ENCODE data around the gene PUS3.
A peak's percentile ranks its signal among the peaks of the same experiment; 100 is the strongest.
"Not testable (repeated sequence)": the region's sequence is repeated elsewhere in the genome, so short reads cannot be mapped to it uniquely, and the experiment has no call there.

The PUS3 gene

GRCh38 chr11:125914601-125915000, 11.6 kb upstream of the PUS3 start:
- DNase-seq, result not testable (repeated sequence)

DNA sequence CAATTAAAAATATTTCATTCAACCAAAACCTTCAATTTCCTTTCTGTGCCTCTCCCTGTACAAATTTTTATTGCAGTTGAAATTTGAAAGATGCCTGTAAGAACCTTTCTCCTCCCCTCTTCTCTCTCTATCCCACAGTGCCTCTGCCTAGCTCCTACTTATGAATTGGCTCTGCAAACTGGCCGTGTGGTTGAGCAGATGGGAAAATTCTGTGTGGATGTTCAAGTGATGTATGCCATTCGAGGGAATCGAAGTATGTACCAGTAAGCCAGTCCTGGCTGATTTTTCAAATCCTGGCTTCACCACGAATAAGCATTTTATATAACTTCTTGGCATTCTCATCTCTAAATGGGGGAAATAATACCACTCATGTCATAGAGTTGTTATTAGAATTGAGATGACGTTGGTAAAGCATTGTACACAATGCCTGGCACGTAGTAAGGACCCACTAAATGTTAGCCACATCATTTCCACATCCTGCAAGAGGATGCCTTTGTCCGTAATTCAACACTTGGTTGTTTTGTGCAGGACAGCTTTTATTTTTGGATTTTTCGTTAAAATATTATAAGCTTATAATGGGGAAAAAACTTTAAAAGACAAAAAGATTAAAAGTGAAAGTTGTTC, 7.3 kb upstream of the PUS3 start:
- no peak for DNase-seq

- DNase-seq, result no peak
Observed at GRCh38 chr11:125904678-125905077, 1.7 kb upstream of the PUS3 start.

GRCh38 chr11:125903711-125904659, 979 bp upstream of the PUS3 start, which contains the start of gene DDX25:
Gene DDX25, plus strand, starts transcription at chr11:125904508. Its CDS starts 10 bp downstream, at chr11:125904518.
- no peak for DNase-seq

- DNase-seq, result no peak
Observed at GRCh38 chr11:125902277-125902926, 604 bp downstream of the PUS3 start.

- DNase-seq, result no peak
Observed at GRCh38 chr11:125901872-125902271, 1.1 kb downstream of the PUS3 start.

- no peak for DNase-seq
Observed at GRCh38 chr11:125892994-125893393, 10.0 kb downstream of the PUS3 start.

DNA sequence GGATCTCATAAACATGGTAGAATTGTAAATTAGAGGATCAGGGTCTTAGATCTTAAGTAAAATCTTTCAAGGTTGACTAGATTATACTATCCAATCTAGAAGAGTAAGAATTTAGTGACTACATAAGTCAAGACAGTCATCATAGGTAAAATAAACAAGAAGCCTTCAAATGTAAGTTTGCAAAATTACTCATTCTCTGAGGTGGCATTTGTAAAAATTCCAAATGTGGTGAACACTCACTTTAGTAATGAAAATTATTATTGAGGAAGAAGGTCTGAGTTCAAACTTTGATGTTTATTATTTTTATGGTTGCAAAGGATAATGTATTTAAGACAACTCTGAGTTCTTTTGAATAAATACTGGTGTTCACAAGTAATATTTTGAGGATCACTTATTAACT, 10.9 kb downstream of the PUS3 start:
- no peak for DNase-seq

DNA sequence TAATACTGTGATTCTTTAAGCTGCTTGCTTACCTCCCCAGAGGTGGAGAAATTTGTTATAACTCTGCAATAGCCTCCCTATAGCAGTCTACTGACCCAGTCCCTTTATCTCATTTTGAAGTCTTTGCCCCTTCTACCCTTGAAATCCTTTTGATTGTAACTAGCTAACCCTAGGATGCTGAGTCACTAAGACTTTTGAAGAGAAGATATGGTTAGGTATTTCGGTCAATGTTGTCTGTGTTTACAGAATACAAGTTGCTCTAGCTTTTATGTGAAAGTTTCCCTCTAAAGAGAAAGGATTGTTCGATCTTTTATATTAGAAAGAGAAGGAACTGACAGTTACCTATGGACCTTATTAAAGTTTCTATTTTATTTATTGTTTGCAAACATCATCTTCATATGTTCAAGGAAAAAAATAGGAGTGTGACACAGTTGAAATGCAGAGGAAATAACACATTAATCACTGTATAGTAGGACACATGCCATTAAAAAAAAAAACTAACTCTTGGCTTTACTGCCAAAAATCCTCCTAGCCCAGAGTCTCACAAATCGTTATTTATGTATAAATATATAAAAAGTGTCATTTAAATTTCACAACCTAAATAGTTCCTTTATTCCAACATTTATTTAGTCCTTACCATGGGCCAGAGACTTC, 12.4 kb downstream of the PUS3 start:
- DNase-seq, result no peak

GRCh38 chr11:125887373-125888324, 15.4 kb downstream of the PUS3 start, which contains the start of gene HYLS1:
Gene HYLS1, plus strand, starts transcription at chr11:125887668. Its CDS starts 11,701 bp downstream, at chr11:125899369.
- peak; percentile 98 for DNase-seq

DNA sequence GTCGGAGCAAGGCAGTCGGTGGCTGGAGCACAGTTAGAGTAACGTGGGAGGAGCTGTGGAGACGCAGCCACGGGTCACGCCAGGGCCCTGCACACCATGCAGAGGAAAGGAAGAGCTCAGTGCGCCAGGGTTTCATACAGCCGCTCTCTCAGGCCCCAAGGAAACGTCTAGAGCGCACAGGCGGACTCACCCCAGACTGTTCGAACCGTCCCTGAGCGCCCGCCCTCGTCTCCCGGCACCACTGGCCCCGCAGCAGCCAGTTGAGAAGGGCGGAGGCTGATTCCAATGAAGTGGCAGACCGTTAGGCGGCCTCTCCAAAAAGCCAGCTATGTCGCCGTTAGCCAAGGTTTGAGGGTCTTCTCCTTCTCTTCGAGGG, 16.0 kb downstream of the PUS3 start:
- DNase-seq, result peak; percentile 61

DNA sequence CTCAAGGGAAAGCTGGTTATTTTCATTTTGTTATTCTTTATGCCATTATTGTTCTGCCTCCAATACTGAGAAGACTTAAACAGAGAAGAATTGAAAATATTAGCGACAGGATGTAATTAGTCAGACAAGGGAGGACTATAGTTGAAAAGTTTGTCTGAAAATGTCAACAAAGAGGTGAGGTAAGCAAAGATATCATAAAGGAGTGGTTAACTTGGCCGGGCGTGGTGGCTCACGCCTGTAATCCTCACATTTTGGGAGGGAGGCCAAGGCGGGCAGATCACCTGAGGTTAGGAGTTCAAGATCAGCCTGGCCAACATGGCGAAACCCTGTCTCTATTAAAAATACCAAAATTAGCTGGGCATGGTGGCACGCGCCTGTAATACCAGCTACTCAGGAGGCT, 19.6 kb downstream of the PUS3 start:
- DNase-seq, result no peak

DNA sequence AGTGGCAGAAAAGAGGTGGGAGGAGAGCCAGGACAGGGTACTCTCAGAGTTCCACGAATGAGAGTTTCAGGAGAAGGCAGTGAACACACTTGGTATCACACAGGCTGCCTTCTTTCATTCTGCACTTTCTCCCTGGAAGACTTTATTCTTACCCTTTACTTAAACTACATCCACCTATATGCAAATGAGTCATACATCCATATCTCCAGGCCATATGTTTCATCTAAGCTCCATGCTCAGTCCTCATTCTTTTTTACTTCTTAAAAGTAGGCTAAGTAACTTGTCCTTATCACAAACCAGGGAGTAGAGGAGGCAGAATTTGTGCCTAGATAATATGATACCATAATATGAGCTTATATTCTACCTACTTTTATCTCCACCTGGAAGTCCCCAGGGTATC, 21.7 kb downstream of the PUS3 start:
- no peak for DNase-seq

- DNase-seq, result peak; percentile 55
Observed at GRCh38 chr11:125874556-125875124, 28.4 kb downstream of the PUS3 start.

DNA sequence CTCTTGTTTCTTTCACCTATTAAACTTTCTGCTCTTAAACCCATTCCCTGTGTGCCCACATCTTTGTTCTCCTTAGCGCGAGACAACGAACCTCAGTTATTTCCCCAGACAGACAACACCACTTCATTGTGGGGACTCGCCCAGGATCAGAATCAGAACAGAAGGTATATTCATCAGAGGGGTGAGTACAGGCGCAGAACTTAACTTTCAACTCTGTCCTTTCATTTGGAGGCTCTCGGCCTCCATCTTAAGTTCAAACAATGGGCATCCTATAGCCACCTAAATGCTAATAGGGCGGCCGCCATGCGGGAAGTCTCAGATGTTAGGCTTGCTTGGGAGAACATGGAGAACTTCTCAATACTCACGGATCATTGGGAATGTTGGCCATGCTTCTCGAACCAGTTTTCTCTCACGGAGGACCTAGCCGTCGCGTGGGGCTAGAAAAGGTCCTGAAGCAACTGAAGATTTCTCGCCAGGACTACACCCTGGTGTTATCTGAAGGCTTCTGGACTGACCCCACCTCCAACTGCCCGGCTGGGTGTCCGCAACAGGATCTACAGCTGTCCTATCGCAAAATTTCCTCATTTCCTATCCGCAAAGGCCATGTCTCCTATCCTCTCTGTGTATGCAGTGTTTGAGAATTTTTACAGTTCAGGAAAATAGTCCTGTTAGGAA, 29.0 kb downstream of the PUS3 start:
- DNase-seq, result no peak

DNA sequence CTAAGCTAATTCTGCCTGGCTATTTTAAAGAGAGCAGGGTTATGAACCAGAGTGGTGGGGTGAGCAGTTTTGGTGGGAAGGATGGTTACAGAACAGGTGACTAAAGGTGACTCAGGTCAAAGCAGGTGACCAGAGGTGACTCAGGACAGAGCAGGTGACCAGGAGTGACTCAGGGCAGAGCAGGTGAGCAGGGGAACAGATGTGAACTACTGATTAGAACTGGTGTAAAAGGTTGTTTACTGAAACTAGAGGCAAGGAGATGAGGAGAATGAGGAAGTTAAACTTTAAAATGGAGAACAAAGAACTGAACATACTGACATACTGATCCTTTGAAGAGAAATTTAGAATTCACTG, 30.9 kb downstream of the PUS3 start:
- no peak for DNase-seq

GRCh38 chr11:125871391-125872137, 31.4 kb downstream of the PUS3 start:
- DNase-seq, result peak; percentile 31

- no peak for DNase-seq
Observed at GRCh38 chr11:125869521-125869920, 33.5 kb downstream of the PUS3 start.

DNA sequence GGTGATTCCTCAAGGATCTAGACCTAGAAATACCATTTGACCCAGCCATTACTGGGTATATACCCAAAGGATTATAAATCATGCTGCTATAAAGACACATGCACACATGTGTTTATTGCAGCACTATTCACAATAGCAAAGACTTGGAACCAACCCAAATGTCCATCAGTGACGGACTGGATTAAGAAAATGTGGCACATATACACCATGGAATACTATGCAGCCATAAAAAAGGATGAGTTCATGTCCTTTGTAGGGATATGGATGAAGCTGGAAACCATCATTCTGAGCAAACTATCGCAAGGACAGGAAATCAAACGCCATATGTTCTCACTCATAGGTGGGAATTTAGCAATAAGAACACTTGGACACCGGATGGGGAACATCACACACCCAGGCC, 37.7 kb downstream of the PUS3 start:
- not testable (repeated sequence) for DNase-seq

DNA sequence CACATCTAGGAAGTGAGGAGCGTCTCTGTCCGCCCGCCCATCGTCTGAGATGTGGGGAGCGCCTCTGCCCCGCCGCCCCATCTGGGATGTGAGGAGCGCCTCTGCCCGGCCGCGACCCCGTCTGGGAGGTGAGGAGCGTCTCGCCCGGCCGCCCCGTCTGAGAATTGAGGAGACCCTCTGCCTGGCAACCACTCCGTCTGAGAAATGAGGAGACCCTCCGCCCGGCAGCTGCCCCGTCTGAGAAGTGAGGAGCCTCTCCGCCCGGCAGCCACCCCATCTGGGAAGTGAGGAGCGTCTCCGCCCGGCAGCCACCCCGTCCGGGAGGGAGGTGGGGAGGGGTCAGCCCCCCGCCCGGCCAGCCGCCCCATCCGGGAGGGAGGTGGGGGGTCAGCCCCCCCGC, 40.2 kb downstream of the PUS3 start:
- not testable (repeated sequence) for DNase-seq
